Keratinocyte (primary cell): ENCODE results near the gene FOXJ3. TPM values are rescaled to one million over a fixed set of nuclear protein-coding genes. Genes with fewer than 3 reads are reported as not detected.

ENCODE experiments used
- DNase-seq: peaks from one replicate; pipeline ENCODE4 v3.0.0-alpha.2; 2011; ENCODE audit warnings: low read depth, missing footprints, low spot score
- FAIRE-seq: peaks from 2 replicates; lab custom pipeline; 2011; peaks lifted over from hg19 to GRCh38; lab: Jason Lieb, UNC
- H2AFZ ChIP-seq: 2 replicates; pipeline ENCODE4 v1.6.0; 2012; ENCODE audit warnings: low read length, control low read depth, inconsistent platforms; ENCODE audit not compliant: control insufficient read depth
- H3K27ac ChIP-seq: 2 replicates; pipeline ENCODE4 v1.5.1; 2011; ENCODE audit warnings: low read length; ENCODE audit not compliant: control insufficient read depth, insufficient read depth
- H3K27me3 ChIP-seq: 3 replicates; pipeline ENCODE4 v1.6.0; 2011; ENCODE audit warnings: low read length; ENCODE audit not compliant: control insufficient read depth, insufficient read depth; ENCODE audit errors: extremely low read depth
- H3K36me3 ChIP-seq, 2 experiments: 2 replicates in 1 of 2; 3 replicates in 1 of 2; pipeline ENCODE4 v1.5.1; 2011; ENCODE audit warnings: low read length in 2 of 2, mild to moderate bottlenecking in 1 of 2; ENCODE audit not compliant: control insufficient read depth in 2 of 2, insufficient read depth in 2 of 2; ENCODE audit errors: extremely low read depth in 1 of 2
- H3K4me1 ChIP-seq: 3 replicates; pipeline ENCODE4 v1.5.1; 2011; ENCODE audit warnings: low read length; ENCODE audit not compliant: control insufficient read depth, insufficient read depth; ENCODE audit errors: extremely low read depth
- H3K4me2 ChIP-seq: 3 replicates; pipeline ENCODE4 v1.6.0; 2011; ENCODE audit warnings: low read depth, low read length; ENCODE audit not compliant: control insufficient read depth, insufficient read depth; ENCODE audit errors: extremely low read depth
- H3K4me3 ChIP-seq, 3 experiments: fragments of 200-600 bp in 1 of 3; sonication (generic) in 1 of 3; 2 replicates in 2 of 3; 3 replicates in 1 of 3; pipeline ENCODE4 v1.5.1; 2011 to 2016; ENCODE audit warnings: low read length in 3 of 3, mild to moderate bottlenecking in 3 of 3, control low read depth in 2 of 3, inconsistent platforms in 1 of 3, low read depth in 1 of 3, mixed read lengths in 1 of 3, mixed run types in 1 of 3, moderate library complexity in 1 of 3; ENCODE audit not compliant: control insufficient read depth in 2 of 3, insufficient read depth in 2 of 3; ENCODE audit errors: extremely low read depth in 1 of 3
- H3K79me2 ChIP-seq: 2 replicates; pipeline ENCODE4 v1.6.0; 2012; ENCODE audit warnings: low read length; ENCODE audit not compliant: control insufficient read depth, insufficient read depth
- H3K9ac ChIP-seq: 3 replicates; pipeline ENCODE4 v1.6.0; 2011; ENCODE audit warnings: low read length; ENCODE audit not compliant: control insufficient read depth, insufficient read depth; ENCODE audit errors: extremely low read depth
- H3K9me1 ChIP-seq: 3 replicates; pipeline ENCODE4 v1.6.0; 2011; ENCODE audit warnings: low read length; ENCODE audit not compliant: control insufficient read depth, insufficient read depth; ENCODE audit errors: extremely low read depth
- H3K9me3 ChIP-seq: 2 replicates; pipeline ENCODE4 v1.5.1; 2012; ENCODE audit warnings: low read depth, low read length; ENCODE audit not compliant: control insufficient read depth
- H4K20me1 ChIP-seq: 3 replicates; pipeline ENCODE4 v1.6.0; 2011; ENCODE audit warnings: low read length; ENCODE audit not compliant: control insufficient read depth, insufficient read depth; ENCODE audit errors: extremely low read depth
- EZH2 ChIP-seq: IDR thresholded peaks from one replicate; pipeline ENCODE4 v1.6.1; 2012; ENCODE audit warnings: inconsistent platforms, mild to moderate bottlenecking, low read length, moderate library complexity
- dilution Hi-C: fragments of 300-500 bp; cut with MboI; formaldehyde crosslinking; loops from one replicate; pipeline ENCODE4 v1.7.0; 2020; ENCODE audit warnings: low sequenced_read_pairs; ENCODE audit not compliant: extremely low pct_ligation_motif_present
- polyA plus RNA-seq, 5 experiments: library from polyadenylated mRNA; depleted of rRNA in 3 of 5; stranded (reverse) in 3 of 5; stranded (forward) in 1 of 5; unstranded in 1 of 5; fragments of >200 nt; gene quantifications; 1 replicate in 1 of 5; 2 replicates in 3 of 5; 3 replicates in 1 of 5; pipeline versions ENCODE4 v1.2.1 to v1.2.3, GENCODE V29; 2011 to 2012; ENCODE audit warnings: missing spikeins in 2 of 5, low read depth in 1 of 5, low replicate concordance in 1 of 5
- TF ChIP-seq, protein P1 (sequence below), 3 experiments: IDR thresholded peaks in 1 of 3; conservative IDR thresholded peaks in 1 of 3; optimal IDR thresholded peaks in 1 of 3; 2 replicates in 2 of 3; 3 replicates in 1 of 3; pipeline versions ENCODE3 to v1.5.1; 2011; ENCODE audit warnings: low read length in 3 of 3, mild to moderate bottlenecking in 3 of 3, moderate library complexity in 2 of 3, control low read depth in 1 of 3, inconsistent platforms in 1 of 3; ENCODE audit not compliant: insufficient read depth in 2 of 3; ENCODE audit errors: extremely low read depth in 1 of 3

The FOXJ3 gene
- polyA plus RNA-seq, 1 donor (not counting 4 experiments of a cell fraction or from before 2014, with no cell fraction given): 40.2 TPM

DNA sequence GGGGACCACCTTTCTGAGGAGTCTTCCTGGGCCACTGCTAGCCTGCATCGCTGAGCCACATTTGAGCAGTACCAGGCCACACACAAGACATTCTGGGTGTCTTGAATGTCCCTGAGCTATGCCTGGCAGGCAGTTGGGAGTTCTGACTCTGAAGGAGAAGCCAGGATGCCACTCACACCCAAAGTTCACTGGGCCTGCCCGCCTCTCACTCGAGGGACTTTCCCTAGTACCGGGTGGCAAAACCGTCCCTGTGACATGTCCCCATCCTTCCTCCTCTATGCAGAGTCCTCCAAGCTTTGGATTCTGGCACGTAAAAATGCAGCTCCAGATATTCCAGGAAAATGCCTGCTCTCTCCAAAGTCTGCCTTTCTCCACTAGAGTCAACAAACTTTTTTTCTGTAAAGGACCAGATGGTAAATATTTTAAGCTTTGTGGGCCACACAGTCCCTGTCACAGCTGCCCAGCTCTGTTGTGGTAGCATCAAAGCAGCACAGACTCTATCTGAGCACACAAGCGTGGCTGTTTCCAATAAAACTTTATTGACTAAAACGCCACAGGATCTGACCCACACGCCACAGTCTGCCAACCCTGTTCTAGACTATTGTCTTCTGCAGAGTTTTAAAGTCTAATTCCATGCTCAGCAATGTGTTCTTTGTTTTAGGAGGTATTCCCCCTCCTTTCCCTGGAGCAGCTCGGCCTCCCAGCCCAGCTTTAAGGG lies 201.1 kb downstream of the FOXJ3 start:
- Histone ChIP-seq H3K9me3 (no peaks in the 10 kb centered on the region), H3K36me3 (no peaks in the 10 kb centered on the region), H3K79me2 (no peaks in the 10 kb centered on the region), H3K27me3 (peaks cover 10% of the 10 kb centered on the region), H3K4me2 (no peak overlapping the region), H3K9me1 (no peaks in the 10 kb centered on the region), H4K20me1 (no peaks in the 10 kb centered on the region), H2AFZ (no peak overlapping the region), H3K4me3 (no peak overlapping the region), H3K9ac (no peak overlapping the region), H3K4me1 (no peaks in the 10 kb centered on the region), H3K27ac (no peak overlapping the region)
- dilution Hi-C loops: no loop called here
- DNase-seq (no peak), FAIRE-seq (no peak)
- TF ChIP-seq, protein P1, sequence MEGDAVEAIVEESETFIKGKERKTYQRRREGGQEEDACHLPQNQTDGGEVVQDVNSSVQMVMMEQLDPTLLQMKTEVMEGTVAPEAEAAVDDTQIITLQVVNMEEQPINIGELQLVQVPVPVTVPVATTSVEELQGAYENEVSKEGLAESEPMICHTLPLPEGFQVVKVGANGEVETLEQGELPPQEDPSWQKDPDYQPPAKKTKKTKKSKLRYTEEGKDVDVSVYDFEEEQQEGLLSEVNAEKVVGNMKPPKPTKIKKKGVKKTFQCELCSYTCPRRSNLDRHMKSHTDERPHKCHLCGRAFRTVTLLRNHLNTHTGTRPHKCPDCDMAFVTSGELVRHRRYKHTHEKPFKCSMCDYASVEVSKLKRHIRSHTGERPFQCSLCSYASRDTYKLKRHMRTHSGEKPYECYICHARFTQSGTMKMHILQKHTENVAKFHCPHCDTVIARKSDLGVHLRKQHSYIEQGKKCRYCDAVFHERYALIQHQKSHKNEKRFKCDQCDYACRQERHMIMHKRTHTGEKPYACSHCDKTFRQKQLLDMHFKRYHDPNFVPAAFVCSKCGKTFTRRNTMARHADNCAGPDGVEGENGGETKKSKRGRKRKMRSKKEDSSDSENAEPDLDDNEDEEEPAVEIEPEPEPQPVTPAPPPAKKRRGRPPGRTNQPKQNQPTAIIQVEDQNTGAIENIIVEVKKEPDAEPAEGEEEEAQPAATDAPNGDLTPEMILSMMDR (optimal IDR thresholded peaks at IDR 0.05 in 1 of 3, IDR thresholded peaks at IDR 0.05 in 1 of 3, conservative IDR thresholded peaks at IDR 0.05 in 1 of 3; ENCODE audit: extremely low read depth in 1 of 3, insufficient read depth in 2 of 3, low read length in 3 of 3): no peak

DNA sequence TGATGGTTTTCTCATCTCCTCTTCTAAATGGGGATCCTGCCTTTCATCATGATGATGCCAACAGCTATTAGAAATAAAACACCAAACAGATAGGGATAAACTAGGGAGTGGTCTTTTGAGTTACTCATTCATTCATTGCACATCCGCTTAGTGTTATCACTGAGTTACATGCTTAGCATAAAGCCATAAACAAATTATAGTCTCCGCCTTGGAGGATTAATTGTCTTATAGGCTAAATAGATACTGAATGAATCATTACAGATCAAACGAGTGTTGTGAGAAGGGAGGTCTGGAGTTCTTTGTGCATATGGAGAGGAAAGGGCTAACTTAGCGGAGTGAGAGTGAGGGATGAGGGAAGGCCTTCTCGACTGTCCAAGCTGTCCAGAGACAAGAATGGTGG lies 201.6 kb downstream of the FOXJ3 start:
- H3K4me3 ChIP-seq: no peak overlapping the region
- H3K9me3 ChIP-seq: no peaks in the 10 kb centered on the region
- no peaks in the 10 kb centered on the region for H3K9me1 ChIP-seq
- TF ChIP-seq, protein P1 (optimal IDR thresholded peaks at IDR 0.05 in 1 of 3, IDR thresholded peaks at IDR 0.05 in 1 of 3, conservative IDR thresholded peaks at IDR 0.05 in 1 of 3; ENCODE audit: extremely low read depth in 1 of 3, insufficient read depth in 2 of 3, low read length in 3 of 3): no peak
- TF ChIP-seq EZH2: no peak
- H2AFZ ChIP-seq: no peak overlapping the region
- FAIRE-seq: no peak
- dilution Hi-C loops: no loop called here
- H3K9ac ChIP-seq: no peak overlapping the region
- peaks cover 10% of the 10 kb centered on the region for H3K27me3 ChIP-seq
- no peak for DNase-seq
- no peaks in the 10 kb centered on the region for H3K36me3 ChIP-seq
- no peaks in the 10 kb centered on the region for H4K20me1 ChIP-seq
- no peak overlapping the region for H3K4me2 ChIP-seq
- H3K4me1 ChIP-seq: no peaks in the 10 kb centered on the region
- H3K79me2 ChIP-seq: no peaks in the 10 kb centered on the region
- H3K27ac ChIP-seq: no peak overlapping the region
